H1 (cell line): ENCODE results near the gene KRTAP12-3. TPM values are rescaled to one million over a fixed set of nuclear protein-coding genes. Genes with fewer than 3 reads are reported as not detected.

ENCODE experiments used
- CTCF ChIA-PET: fragments of 300-600 bp; sonication (Branson Sonifier 250); formaldehyde crosslinking; loops from one replicate; lab custom pipeline; 2021; ENCODE audit not compliant: partially characterized antibody; lab: Charles Lee
- POLR2A ChIA-PET: fragments of 300-600 bp; sonication (Branson Sonifier 250); formaldehyde crosslinking; loops from one replicate; lab custom pipeline; 2021; ENCODE audit warnings: inconsistent platforms; ENCODE audit not compliant: partially characterized antibody; lab: Charles Lee
- DNase-seq, 2 experiments: peaks; one replicate each; pipeline versions ENCODE4 v3.0.0 to v3.0.0-alpha.2; 2010 to 2022; ENCODE audit warnings: low spot score in 2 of 2, low read depth in 1 of 2, mixed read lengths in 1 of 2
- FAIRE-seq: peaks from 2 replicates; lab custom pipeline; 2011; peaks lifted over from hg19 to GRCh38; lab: Jason Lieb, UNC
- H2AFZ ChIP-seq: 2 replicates; pipeline ENCODE4 v1.8.1; 2012; ENCODE audit warnings: low read length, inconsistent platforms
- H2AK5ac ChIP-seq: 2 replicates; pipeline ENCODE4 v1.6.1; 2013; ENCODE audit warnings: low read depth, low read length
- H2BK120ac ChIP-seq: replicated peaks from 2 replicates; pipeline ENCODE3; 2013; ENCODE audit warnings: low read depth, low read length, inconsistent platforms
- H2BK12ac ChIP-seq: 2 replicates; pipeline ENCODE4 v1.6.1; 2013; ENCODE audit warnings: low read depth, low read length
- H2BK15ac ChIP-seq: 2 replicates; pipeline ENCODE4 v1.6.1; 2013; ENCODE audit warnings: low read length
- H2BK20ac ChIP-seq: 2 replicates; pipeline ENCODE4 v1.6.1; 2013; ENCODE audit warnings: low read length
- H2BK5ac ChIP-seq: 2 replicates; pipeline ENCODE4 v1.6.1; 2013; ENCODE audit warnings: low read depth, low read length
- H3K14ac ChIP-seq: 2 replicates; pipeline ENCODE4 v1.6.1; 2013; ENCODE audit warnings: inconsistent platforms; ENCODE audit not compliant: insufficient read length
- H3K18ac ChIP-seq: 2 replicates; pipeline ENCODE4 v1.6.1; 2013; ENCODE audit warnings: low read length; ENCODE audit errors: extremely low read depth
- H3K23ac ChIP-seq: 2 replicates; pipeline ENCODE4 v1.6.1; 2013; ENCODE audit warnings: inconsistent platforms; ENCODE audit not compliant: insufficient read length
- H3K23me2 ChIP-seq: 2 replicates; pipeline ENCODE4 v1.6.1; 2013; ENCODE audit warnings: low read depth, low read length
- H3K27ac ChIP-seq: 2 replicates; pipeline ENCODE4 v1.6.1; 2011; ENCODE audit warnings: low read depth, low read length, inconsistent platforms
- H3K27me3 ChIP-seq, 4 experiments: replicated peaks in 1 of 4; 1 replicate in 1 of 4; 2 replicates in 3 of 4; pipeline versions ENCODE4 v1.6.1 to v1.8.1; 2011 to 2013; ENCODE audit warnings: low read length in 3 of 4, mild to moderate bottlenecking in 3 of 4, inconsistent platforms in 2 of 4, mixed read lengths in 2 of 4, moderate library complexity in 1 of 4; ENCODE audit not compliant: control insufficient read depth in 3 of 4, insufficient read depth in 3 of 4; ENCODE audit errors: extremely low read depth in 1 of 4
- H3K36me3 ChIP-seq, 4 experiments: 2 replicates each; pipeline versions ENCODE4 v1.6.1 to v1.8.1; 2011 to 2013; ENCODE audit warnings: mild to moderate bottlenecking in 4 of 4, low read length in 3 of 4, moderate library complexity in 2 of 4, control low read depth in 1 of 4, inconsistent platforms in 1 of 4; ENCODE audit not compliant: insufficient read depth in 4 of 4, control insufficient read depth in 2 of 4
- H3K4ac ChIP-seq: replicated peaks from 2 replicates; pipeline ENCODE3; 2013; ENCODE audit warnings: low read length, low read depth, mixed read lengths, inconsistent platforms; ENCODE audit not compliant: insufficient read length
- H3K4me1 ChIP-seq, 4 experiments: replicated peaks in 1 of 4; 1 replicate in 1 of 4; 2 replicates in 3 of 4; pipeline versions ENCODE4 v1.6.1 to v1.8.1; 2011 to 2013; ENCODE audit warnings: low read length in 3 of 4, inconsistent platforms in 2 of 4, mixed read lengths in 1 of 4; ENCODE audit not compliant: insufficient read depth in 4 of 4, control insufficient read depth in 3 of 4
- H3K4me2 ChIP-seq, 2 experiments: 2 replicates each; pipeline versions ENCODE4 v1.6.1 to v1.8.1; 2011 to 2013; ENCODE audit warnings: low read depth in 2 of 2, low read length in 2 of 2, control low read depth in 1 of 2, inconsistent platforms in 1 of 2, mild to moderate bottlenecking in 1 of 2; ENCODE audit not compliant: insufficient read depth in 1 of 2
- H3K4me3 ChIP-seq, 4 experiments: fragments of 200-600, 300-600 bp in 1 of 4; sonication (generic), shearing (Covaris generic), sonication (Bioruptor Twin) in 1 of 4; 2 replicates each; pipeline versions ENCODE4 v1.5.1 to v1.8.1; 2011 to 2016; ENCODE audit warnings: low read length in 4 of 4, low read depth in 3 of 4, control low read depth in 2 of 4, inconsistent platforms in 2 of 4, mild to moderate bottlenecking in 2 of 4, mixed read lengths in 1 of 4, moderate library complexity in 1 of 4; ENCODE audit not compliant: insufficient read depth in 2 of 4; ENCODE audit errors: extremely low read depth in 1 of 4
- H3K56ac ChIP-seq: replicated peaks from 2 replicates; pipeline ENCODE3; 2013; ENCODE audit warnings: low read depth, mild to moderate bottlenecking, mixed read lengths, low read length, inconsistent platforms; ENCODE audit not compliant: insufficient read length
- H3K79me1 ChIP-seq: 2 replicates; pipeline ENCODE4 v1.6.1; 2013; ENCODE audit warnings: low read depth, low read length, control low read depth
- H3K79me2 ChIP-seq, 2 experiments: 2 replicates each; pipeline versions ENCODE4 v1.6.1 to v1.8.1; 2012 to 2013; ENCODE audit warnings: low read length in 2 of 2, mild to moderate bottlenecking in 2 of 2, inconsistent platforms in 1 of 2; ENCODE audit not compliant: insufficient read depth in 2 of 2, control insufficient read depth in 1 of 2
- H3K9ac ChIP-seq, 4 experiments: replicated peaks in 1 of 4; 1 replicate in 1 of 4; 2 replicates in 3 of 4; pipeline versions ENCODE4 v1.6.1 to v1.8.1; 2011 to 2013; ENCODE audit warnings: low read depth in 3 of 4, low read length in 3 of 4, control low read depth in 2 of 4, mild to moderate bottlenecking in 2 of 4, moderate library complexity in 2 of 4, inconsistent platforms in 1 of 4; ENCODE audit errors: extremely low read depth in 1 of 4
- H3K9me3 ChIP-seq, 2 experiments: 2 replicates each; pipeline versions ENCODE4 v1.6.1 to v1.8.1; 2012 to 2013; ENCODE audit warnings: mild to moderate bottlenecking in 2 of 2, moderate library complexity in 2 of 2, control low read depth in 1 of 2, inconsistent platforms in 1 of 2, low read depth in 1 of 2, low read length in 1 of 2, mixed read lengths in 1 of 2; ENCODE audit not compliant: insufficient read depth in 2 of 2
- H4K20me1 ChIP-seq, 2 experiments: replicated peaks in 1 of 2; 2 replicates each; pipeline versions ENCODE3 to v1.8.1; 2011 to 2013; ENCODE audit warnings: inconsistent platforms in 2 of 2, low read length in 2 of 2, mild to moderate bottlenecking in 1 of 2; ENCODE audit not compliant: insufficient read depth in 2 of 2, control insufficient read depth in 1 of 2
- H4K5ac ChIP-seq: 2 replicates; pipeline ENCODE4 v1.6.1; 2013; ENCODE audit warnings: low read length, low read depth, mixed read lengths, inconsistent platforms; ENCODE audit not compliant: insufficient read length
- H4K8ac ChIP-seq: 2 replicates; pipeline ENCODE4 v1.8.0; 2013; ENCODE audit warnings: mild to moderate bottlenecking, moderate library complexity, low read length, inconsistent platforms; ENCODE audit not compliant: insufficient read depth; ENCODE audit errors: extremely low read depth
- H4K91ac ChIP-seq: replicated peaks from 2 replicates; pipeline ENCODE3; 2013; ENCODE audit warnings: low read length, mixed read lengths, inconsistent platforms; ENCODE audit not compliant: insufficient read length
- BRCA1 ChIP-seq: IDR thresholded peaks from 2 replicates; pipeline ENCODE4 v1.6.1; 2012; ENCODE audit warnings: low read depth, low read length, improper control_type of control experiment
- CBX8 ChIP-seq: fragments of 300-800, 300-1000 bp; sonication (generic); IDR thresholded peaks from 2 replicates; pipeline ENCODE4 v1.7.1; 2016; ENCODE audit warnings: low read depth, low read length, borderline replicate concordance
- HDAC2 ChIP-seq, 2 experiments: fragments of 300-600 bp in 1 of 2; sonication (generic) in 1 of 2; IDR thresholded peaks; 2 replicates each; pipeline ENCODE4 v1.6.1; 2011 to 2012; ENCODE audit warnings: low read depth in 2 of 2, low read length in 2 of 2, mild to moderate bottlenecking in 2 of 2, moderate library complexity in 2 of 2, borderline replicate concordance in 1 of 2, inconsistent platforms in 1 of 2
- JUN ChIP-seq: IDR thresholded peaks from 2 replicates; pipeline ENCODE4 v1.6.1; 2011; ENCODE audit warnings: low read depth, mild to moderate bottlenecking, improper control_type of control experiment, low read length
- POU5F1 ChIP-seq: IDR thresholded peaks from 2 replicates; pipeline ENCODE4 v1.6.1; 2011; ENCODE audit warnings: low read depth, mild to moderate bottlenecking, low read length, moderate library complexity
- RBBP5 ChIP-seq: IDR thresholded peaks from 2 replicates; pipeline ENCODE4 v1.7.1; 2012; ENCODE audit warnings: low read depth, mild to moderate bottlenecking, inconsistent platforms, low read length, moderate library complexity, borderline replicate concordance
- RXRA ChIP-seq: IDR thresholded peaks from 2 replicates; pipeline ENCODE4 v1.6.1; 2011; ENCODE audit warnings: low read depth, mild to moderate bottlenecking, low read length, moderate library complexity; ENCODE audit not compliant: insufficient read depth
- SUZ12 ChIP-seq: fragments of 200-600 bp; sonication (generic); IDR thresholded peaks from 2 replicates; pipeline ENCODE4 v1.6.1; 2012; ENCODE audit warnings: mild to moderate bottlenecking, inconsistent platforms, low read length, moderate library complexity, mixed read lengths
- WGBS, 2 experiments: shearing (Covaris generic) in 1 of 2; methylation state at CpG; one replicate each; pipeline versions ENCODE4 v1.1.6 to v1.1.7; 2013 to 2015; ENCODE audit warnings: low lambda C conversion rate in 2 of 2, mixed read lengths in 2 of 2, inconsistent platforms in 1 of 2, low coverage in 1 of 2, missing lambda C conversion rate in 1 of 2; ENCODE audit not compliant: insufficient replicate concordance in 2 of 2, insufficient coverage in 1 of 2, insufficient read length in 1 of 2; ENCODE audit errors: extremely low coverage in 1 of 2, missing lambda C conversion rate in 1 of 2; 5-methylcytosine and 5-hydroxymethylcytosine counted together
- polyA plus RNA-seq, 7 experiments: library from polyadenylated mRNA; depleted of rRNA in 3 of 7; stranded (reverse) in 5 of 7; unstranded in 2 of 7; fragments of >200 nt in 5 of 7; fragments of 200-250 nt in 2 of 7; gene quantifications; 1 replicate in 5 of 7; 2 replicates in 1 of 7; 4 replicates in 1 of 7; pipeline versions ENCODE4 v1.2.1 to v1.2.3, GENCODE V29; 2011 to 2013; ENCODE audit warnings: missing spikeins in 2 of 7, mixed read lengths in 2 of 7
- total RNA-seq: library from RNA; stranded (reverse); fragmentation: NEBNext Ultra II Directional; extraction: Animal tissue kit (Norgen Biotek cat#: 25700); gene quantifications from 2 replicates; pipeline ENCODE4 v1.2.1, GENCODE V29; 2021
- TF ChIP-seq, protein P1 (sequence below), 3 experiments: IDR thresholded peaks; 1 replicate in 2 of 3; 2 replicates in 1 of 3; pipeline versions ENCODE4 v1.5.1 to v1.6.1; 2011; ENCODE audit warnings: low read length in 3 of 3, mild to moderate bottlenecking in 3 of 3, inconsistent platforms in 2 of 3, low read depth in 1 of 3, moderate library complexity in 1 of 3; ENCODE audit not compliant: insufficient read depth in 1 of 3; ENCODE audit errors: control extremely low read depth in 1 of 3

The KRTAP12-3 gene
- total and polyA plus RNA-seq, 2 of the 8 experiments (the other 6 are each of a cell fraction or from before 2014, with no cell fraction given), result not detected

- Histone ChIP-seq H3K9me3 (peaks cover 19 to 24% of the 10 kb centered on the region in 2 experiments), H3K56ac (no peak overlapping the region), H3K18ac (no peak overlapping the region), H2BK12ac (no peak overlapping the region), H3K14ac (no peak overlapping the region), H2BK5ac (no peak overlapping the region), H2BK120ac (no peak overlapping the region), H3K79me1 (no peaks in the 10 kb centered on the region), H3K9ac (no peak overlapping the region), H4K20me1 (no peaks in the 10 kb centered on the region), H3K4me1 (no peaks in the 10 kb centered on the region), H3K23ac (no peak overlapping the region), H3K36me3 (no peaks in the 10 kb centered on the region), H2AFZ (no peak overlapping the region), H3K79me2 (no peaks in the 10 kb centered on the region; a peak in 1 of 4 replicates), H3K4me3 (no peak overlapping the region), H4K5ac (no peak overlapping the region), H2AK5ac (no peak overlapping the region), H3K4ac (no peak overlapping the region), H4K91ac (no peak overlapping the region), H4K8ac (no peak overlapping the region), H3K27ac (no peak overlapping the region), H2BK20ac (no peak overlapping the region), H3K23me2 (no peaks in the 10 kb centered on the region), H3K27me3 (no peaks in the 10 kb centered on the region), H2BK15ac (no peak overlapping the region), H3K4me2 (no peak overlapping the region)
- ChIA-PET CTCF (no interaction called here), POLR2A (interaction anchor here (1.7 kb wide), 1 partner anchor 8 kb away, joined by 4 read pairs; no protein-coding TSS in a partner anchor)
- no peak for FAIRE-seq
- TF ChIP-seq RBBP5 (no peak), CBX8 (no peak), HDAC2 (IDR thresholded peaks at IDR 0.05; ENCODE audit: borderline replicate concordance in 1 of 2, low read depth in 2 of 2, low read length in 2 of 2) (no peak), JUN (no peak), SUZ12 (no peak), POU5F1 (no peak), RXRA (no peak), BRCA1 (no peak)
- TF ChIP-seq, protein P1, sequence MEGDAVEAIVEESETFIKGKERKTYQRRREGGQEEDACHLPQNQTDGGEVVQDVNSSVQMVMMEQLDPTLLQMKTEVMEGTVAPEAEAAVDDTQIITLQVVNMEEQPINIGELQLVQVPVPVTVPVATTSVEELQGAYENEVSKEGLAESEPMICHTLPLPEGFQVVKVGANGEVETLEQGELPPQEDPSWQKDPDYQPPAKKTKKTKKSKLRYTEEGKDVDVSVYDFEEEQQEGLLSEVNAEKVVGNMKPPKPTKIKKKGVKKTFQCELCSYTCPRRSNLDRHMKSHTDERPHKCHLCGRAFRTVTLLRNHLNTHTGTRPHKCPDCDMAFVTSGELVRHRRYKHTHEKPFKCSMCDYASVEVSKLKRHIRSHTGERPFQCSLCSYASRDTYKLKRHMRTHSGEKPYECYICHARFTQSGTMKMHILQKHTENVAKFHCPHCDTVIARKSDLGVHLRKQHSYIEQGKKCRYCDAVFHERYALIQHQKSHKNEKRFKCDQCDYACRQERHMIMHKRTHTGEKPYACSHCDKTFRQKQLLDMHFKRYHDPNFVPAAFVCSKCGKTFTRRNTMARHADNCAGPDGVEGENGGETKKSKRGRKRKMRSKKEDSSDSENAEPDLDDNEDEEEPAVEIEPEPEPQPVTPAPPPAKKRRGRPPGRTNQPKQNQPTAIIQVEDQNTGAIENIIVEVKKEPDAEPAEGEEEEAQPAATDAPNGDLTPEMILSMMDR (IDR thresholded peaks at IDR 0.05; ENCODE audit: control extremely low read depth in 1 of 3, insufficient read depth in 1 of 3, low read depth in 1 of 3, low read length in 3 of 3), result no peak
- no peak for DNase-seq
- WGBS, 2 experiments, result 87% methylated on average over 1 of the region's 1 CpG; no CpG with 5 or more reads in 1 of the 2 experiments
Observed at GRCh38 chr21:44671911-44672310, 14.2 kb downstream of the KRTAP12-3 start.
